GM18498 (cell line): ENCODE data around the gene CCDC88C.
A peak's percentile ranks its signal among the peaks of the same experiment; 100 is the strongest.

ENCODE experiments used
- ATAC-seq: cut with Tn5 transposase; IDR thresholded peaks from one replicate; pipeline ENCODE4 v1.9.1; 2021; ENCODE audit warnings: mild to moderate bottlenecking, moderate library complexity; ENCODE audit not compliant: unreplicated experiment

CCDC88C gene

GRCh38 chr14:91349481-91350074 is 68.0 kb downstream of the CCDC88C start:
- ATAC-seq, result peak; percentile 45

- no peak for ATAC-seq
Observed at GRCh38 chr14:91348845-91349465, 68.7 kb downstream of the CCDC88C start.

- ATAC-seq, result no peak
Observed at GRCh38 chr14:91346838-91347173, 70.8 kb downstream of the CCDC88C start.

- no peak for ATAC-seq
Observed at GRCh38 chr14:91344096-91344495, 73.5 kb downstream of the CCDC88C start.

- ATAC-seq, result no peak
Observed at GRCh38 chr14:91343051-91343450, 74.6 kb downstream of the CCDC88C start.

- ATAC-seq, result no peak
Observed at GRCh38 chr14:91342206-91342760, 75.3 kb downstream of the CCDC88C start.

- ATAC-seq, result no peak
Observed at GRCh38 chr14:91341751-91342154, 75.9 kb downstream of the CCDC88C start.

GRCh38 chr14:91341334-91341733 is 76.3 kb downstream of the CCDC88C start:
- no peak for ATAC-seq

- ATAC-seq, result no peak
Observed at GRCh38 chr14:91339671-91340369, 77.8 kb downstream of the CCDC88C start.

GRCh38 chr14:91339076-91339475 is 78.5 kb downstream of the CCDC88C start:
- no peak for ATAC-seq

GRCh38 chr14:91338379-91338778 is 79.2 kb downstream of the CCDC88C start:
- no peak for ATAC-seq

- no peak for ATAC-seq
Observed at GRCh38 chr14:91337699-91338335, 79.8 kb downstream of the CCDC88C start.

GRCh38 chr14:91336093-91336450 is 81.5 kb downstream of the CCDC88C start:
- ATAC-seq, result no peak

- no peak for ATAC-seq
Observed at GRCh38 chr14:91335191-91336092, 82.2 kb downstream of the CCDC88C start.

- peak; percentile 71 for ATAC-seq
Observed at GRCh38 chr14:91333650-91334039, 84.0 kb downstream of the CCDC88C start.

GRCh38 chr14:91332986-91333649 is 84.5 kb downstream of the CCDC88C start:
- peak; percentile 37 for ATAC-seq

GRCh38 chr14:91332171-91332985 is 85.2 kb downstream of the CCDC88C start:
- no peak for ATAC-seq

GRCh38 chr14:91331721-91332120 is 85.9 kb downstream of the CCDC88C start:
- no peak for ATAC-seq

- ATAC-seq, result no peak
Observed at GRCh38 chr14:91330856-91331255, 86.8 kb downstream of the CCDC88C start.
